Stimulated activated CD8-positive, alpha-beta memory T cell treated with anti-CD3 and anti-CD28 coated beads, Interleukin-7, amount 100 ng/mL, for 48 hours (primary cell): ENCODE measurements around the gene KRT7.

Experiments used
- DNase-seq, 2 donors: peaks; one replicate each; pipeline ENCODE4 v3.0.0-alpha.2; 2020; ENCODE audit warnings: low read depth in 1 of 2; ENCODE audit errors: extremely low read depth in 1 of 2

The KRT7 gene

GRCh38 chr12:52199294-52199919 lies 33.6 kb upstream of the KRT7 start:
- no peak for DNase-seq

GRCh38 chr12:52200086-52200780 lies 32.8 kb upstream of the KRT7 start:
- no peak for DNase-seq

- no peak for DNase-seq
Measured at GRCh38 chr12:52200781-52201450, 32.1 kb upstream of the KRT7 start.

- DNase-seq, result no peak
Measured at GRCh38 chr12:52201451-52201839, 31.6 kb upstream of the KRT7 start.

- DNase-seq, result no peak
Measured at GRCh38 chr12:52202361-52203078, 30.5 kb upstream of the KRT7 start.

- DNase-seq, result no peak
Measured at GRCh38 chr12:52203079-52203921, 29.7 kb upstream of the KRT7 start.

GRCh38 chr12:52204095-52204930 lies 28.7 kb upstream of the KRT7 start:
- no peak for DNase-seq

GRCh38 chr12:52204931-52205505 lies 28.0 kb upstream of the KRT7 start:
- no peak for DNase-seq

- DNase-seq, result no peak
Measured at GRCh38 chr12:52205612-52206303, 27.3 kb upstream of the KRT7 start.

GRCh38 chr12:52206304-52207040 lies 26.6 kb upstream of the KRT7 start:
- DNase-seq, result no peak

- DNase-seq, result no peak
Measured at GRCh38 chr12:52207106-52207505, 25.9 kb upstream of the KRT7 start.

- no peak for DNase-seq
Measured at GRCh38 chr12:52207895-52208294, 25.1 kb upstream of the KRT7 start.

GRCh38 chr12:52208424-52209165 lies 24.4 kb upstream of the KRT7 start:
- DNase-seq, result no peak

- no peak for DNase-seq
Measured at GRCh38 chr12:52209321-52209720, 23.7 kb upstream of the KRT7 start.

- DNase-seq, result no peak
Measured at GRCh38 chr12:52210186-52210924, 22.7 kb upstream of the KRT7 start.

- no peak for DNase-seq
Measured at GRCh38 chr12:52210925-52211650, 22.0 kb upstream of the KRT7 start.
